Mononuclear cell (primary cell): ENCODE data around the gene KNSTRN. TPM values are rescaled to one million over a fixed set of nuclear protein-coding genes. Genes with fewer than 3 reads are reported as not detected.

Experiments used
- H3K27me3 ChIP-seq: 2 replicates; pipeline ENCODE4 v1.6.0; 2011; ENCODE audit warnings: low read length, control low read depth; ENCODE audit not compliant: insufficient read depth
- H3K4me1 ChIP-seq: 2 replicates; pipeline ENCODE4 v1.5.1; 2011; ENCODE audit warnings: mild to moderate bottlenecking, low read length, control low read depth; ENCODE audit not compliant: insufficient read depth
- H3K4me3 ChIP-seq: 2 replicates; pipeline ENCODE4 v1.5.1; 2011; ENCODE audit warnings: mild to moderate bottlenecking, low read length, moderate library complexity
- H3K9me3 ChIP-seq: 2 replicates; pipeline ENCODE4 v1.5.1; 2011; ENCODE audit warnings: low read depth, mild to moderate bottlenecking, control low read depth, low read length
- total RNA-seq: library from RNA; depleted of rRNA; stranded (reverse); fragments of >200 nt; gene quantifications from one replicate; pipeline ENCODE4 v1.2.3, GENCODE V29; 2012

The KNSTRN gene
- total RNA-seq, 1 donor: 7.1 TPM

DNA sequence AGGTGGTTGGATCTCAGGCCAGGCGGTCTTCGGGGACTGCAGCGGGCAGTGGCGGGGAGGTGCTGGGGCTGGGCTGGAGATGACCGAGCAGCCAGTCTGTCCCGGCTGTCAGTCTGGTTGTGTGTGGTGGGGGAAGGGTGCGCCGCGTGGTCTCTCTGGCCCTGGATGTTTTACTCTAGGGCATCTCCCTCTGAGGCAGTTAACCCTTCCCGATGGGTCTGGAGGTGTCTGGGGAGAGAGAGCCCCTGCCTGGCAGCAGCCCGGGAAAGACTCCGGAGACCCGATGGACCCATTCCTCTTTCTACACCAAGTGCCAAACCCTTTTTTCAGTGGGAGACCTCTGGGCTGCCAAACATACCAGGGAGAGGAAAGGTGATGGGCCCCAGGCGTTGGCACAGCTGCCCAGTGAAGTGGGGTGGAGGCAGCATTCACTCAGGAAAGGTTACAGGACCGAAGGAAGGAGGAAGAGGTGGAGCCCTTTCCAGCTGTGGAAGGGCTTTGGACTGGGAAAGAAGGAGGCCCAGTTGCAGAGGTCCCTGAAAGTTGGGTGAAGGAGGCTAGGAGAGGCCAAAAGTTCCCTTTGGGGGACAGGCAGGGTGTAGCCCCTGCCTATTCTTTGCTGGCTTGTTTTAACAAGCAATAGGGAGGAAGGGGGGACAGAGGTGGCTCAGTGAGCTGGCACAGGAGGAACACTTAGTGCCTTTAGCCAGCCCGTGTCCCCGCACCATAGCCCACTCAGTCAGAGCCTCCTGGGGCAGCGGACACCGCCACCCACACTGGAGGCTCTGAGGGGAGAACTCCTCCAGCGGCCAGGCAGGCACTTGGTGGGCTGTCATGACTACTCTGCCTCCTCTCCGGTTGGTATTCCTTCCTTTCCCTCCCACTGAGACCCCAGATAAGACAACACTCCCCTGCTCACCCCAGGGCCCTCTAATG lies 55.5 kb downstream of the KNSTRN start:
- H3K27me3 ChIP-seq: peaks cover 43% of the 10 kb centered on the region
- peaks cover 40% of the 10 kb centered on the region for H3K4me1 ChIP-seq
- no peak overlapping the region for H3K4me3 ChIP-seq
- H3K9me3 ChIP-seq: no peaks in the 10 kb centered on the region

DNA sequence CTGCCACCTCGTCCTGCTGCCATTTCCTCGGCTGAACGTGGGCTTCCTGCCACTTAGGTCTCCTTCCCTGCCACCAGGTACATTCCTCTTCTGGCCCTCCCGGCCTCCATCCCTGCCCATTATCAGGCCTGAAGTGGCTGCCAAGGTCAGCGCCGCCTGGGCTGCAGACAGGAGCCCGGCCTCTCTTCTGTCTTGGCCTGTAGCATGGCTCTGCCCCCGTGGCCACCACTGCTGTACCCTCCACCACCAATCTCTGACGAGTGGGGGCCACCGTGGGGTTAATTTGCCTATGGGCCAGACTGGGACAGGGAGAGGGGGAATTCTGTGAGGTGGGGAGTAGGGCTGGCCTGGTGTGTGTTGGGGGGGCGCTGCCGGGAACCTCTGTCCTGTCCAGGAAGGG lies 56.2 kb downstream of the KNSTRN start:
- peaks cover 43% of the 10 kb centered on the region for H3K27me3 ChIP-seq
- peaks cover 47% of the 10 kb centered on the region for H3K4me1 ChIP-seq
- no peak overlapping the region for H3K4me3 ChIP-seq
- no peaks in the 10 kb centered on the region for H3K9me3 ChIP-seq

DNA sequence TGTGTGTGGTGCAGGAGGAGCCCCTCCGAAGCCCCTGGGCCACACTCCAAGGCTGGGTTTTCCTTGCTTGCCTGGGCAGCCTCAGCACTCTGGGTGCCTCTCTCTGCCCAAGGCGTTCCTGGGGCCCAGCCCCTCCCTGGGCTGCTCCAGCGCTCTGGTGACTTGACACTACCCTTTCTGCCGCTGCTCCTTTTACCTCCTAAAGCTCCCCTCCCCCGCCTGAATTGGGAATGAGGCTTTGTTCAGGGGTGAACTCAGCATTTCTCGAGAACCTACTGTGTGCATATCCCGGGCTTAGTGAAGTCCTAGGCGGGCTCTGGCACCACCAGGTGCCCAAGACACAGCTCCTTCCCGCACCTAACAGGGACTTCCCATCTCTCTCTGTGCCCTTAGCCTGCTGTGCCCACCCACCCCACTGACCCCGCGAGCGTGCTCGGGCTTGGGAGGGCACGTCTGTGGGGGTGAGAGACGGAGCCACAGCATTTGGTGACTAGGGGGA lies 57.0 kb downstream of the KNSTRN start:
- Histone ChIP-seq H3K4me1 (peaks cover 49% of the 10 kb centered on the region), H3K9me3 (no peaks in the 10 kb centered on the region), H3K27me3 (peaks cover 42% of the 10 kb centered on the region), H3K4me3 (no peak overlapping the region)

DNA sequence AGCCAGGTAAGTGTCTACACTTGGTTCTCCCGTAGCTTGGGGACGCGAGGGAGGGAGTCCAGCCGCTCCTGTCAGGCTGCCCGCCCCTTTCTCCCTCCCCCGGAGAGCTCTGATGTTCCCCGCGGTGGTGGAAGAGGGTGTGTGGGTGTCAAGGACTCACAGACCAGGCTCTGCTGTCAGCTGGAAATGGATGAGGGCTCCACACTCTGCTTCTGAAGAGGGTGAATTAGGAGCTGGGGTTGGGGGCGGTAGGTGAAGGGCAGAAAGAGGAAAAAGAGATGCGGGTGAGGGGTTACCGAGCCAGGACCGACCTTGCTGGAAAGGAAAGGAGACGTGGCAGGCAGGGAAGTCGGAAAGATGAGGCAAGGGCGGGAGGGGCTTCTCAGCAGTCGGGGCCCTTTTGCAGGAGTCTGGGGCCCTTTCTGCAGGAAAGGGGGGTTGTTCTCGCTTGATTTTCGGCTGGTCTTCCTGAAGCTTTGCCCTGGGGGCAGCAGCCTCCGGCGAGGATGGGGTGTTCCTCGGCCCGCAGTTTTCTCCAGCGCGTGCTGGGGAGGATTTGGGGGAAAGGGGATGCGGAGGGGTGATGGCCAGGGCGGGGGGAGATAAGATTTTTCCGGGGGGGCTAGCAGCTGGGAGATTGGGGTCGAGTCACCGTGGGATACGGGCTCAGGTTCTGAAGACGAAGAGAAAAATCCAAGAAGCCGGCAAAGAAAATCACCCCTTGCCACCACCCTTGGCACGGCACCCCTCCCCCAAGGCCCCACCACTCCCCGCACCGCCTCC lies 57.6 kb downstream of the KNSTRN start:
- peak overlapping the region; percentile 32 for H3K4me3 ChIP-seq
- H3K4me1 ChIP-seq: peaks cover 49% of the 10 kb centered on the region
- H3K9me3 ChIP-seq: no peaks in the 10 kb centered on the region
- peaks cover 35% of the 10 kb centered on the region for H3K27me3 ChIP-seq

DNA sequence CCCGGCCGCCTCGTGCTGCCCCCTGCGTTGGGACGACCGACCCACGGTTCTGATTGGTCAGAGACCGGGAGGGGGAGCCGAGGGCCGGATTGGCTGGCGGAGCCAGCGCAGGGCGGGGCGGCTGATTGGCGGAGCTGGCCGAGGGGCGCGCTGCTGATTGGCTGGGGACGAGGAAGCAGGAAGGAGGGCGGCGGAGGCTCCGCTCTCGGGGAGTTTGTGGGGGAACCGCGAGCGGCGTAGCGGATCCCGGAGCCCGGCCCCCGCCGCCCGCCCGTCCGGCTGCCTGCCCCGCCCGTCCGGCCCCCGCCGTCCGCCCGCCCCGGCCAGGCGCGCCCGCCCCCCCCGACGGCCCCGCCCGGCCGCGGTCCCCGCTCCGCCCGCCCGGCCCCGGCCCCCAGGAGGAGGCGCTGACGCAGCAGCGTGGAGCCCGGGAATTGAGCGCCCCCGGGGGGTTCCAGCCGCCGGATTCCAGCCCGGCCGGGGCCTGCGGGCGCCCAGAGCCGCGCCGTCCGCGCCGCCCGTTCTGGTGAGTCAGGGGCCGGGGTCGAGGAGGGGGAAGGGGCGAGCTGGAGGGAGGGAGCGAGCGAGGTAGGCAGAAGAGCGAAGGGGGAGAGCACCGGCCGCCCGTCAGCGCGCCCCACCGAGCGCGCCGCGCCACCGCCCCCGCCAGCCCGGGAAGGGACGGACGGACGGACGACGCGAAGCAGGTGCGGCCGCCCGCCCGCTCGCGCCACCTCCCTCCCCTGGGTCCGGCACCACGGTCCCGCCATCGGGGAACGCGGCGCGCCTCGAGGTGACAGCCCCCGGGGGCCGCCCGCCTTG lies 58.4 kb downstream of the KNSTRN start, which contains the start of gene BAHD1:
BAHD1 (plus strand) TSS at position 211 of the 822 bp plus-strand sequence. CDS start 17,512 bp downstream, outside the sequence.
- Histone ChIP-seq H3K4me3 (peak within 1 kb of the TSS; percentile 56), H3K4me1 (peaks cover 42% of the 10 kb centered on the region), H3K9me3 (no peaks in the 10 kb centered on the region), H3K27me3 (peaks cover 28% of the 10 kb centered on the region)

DNA sequence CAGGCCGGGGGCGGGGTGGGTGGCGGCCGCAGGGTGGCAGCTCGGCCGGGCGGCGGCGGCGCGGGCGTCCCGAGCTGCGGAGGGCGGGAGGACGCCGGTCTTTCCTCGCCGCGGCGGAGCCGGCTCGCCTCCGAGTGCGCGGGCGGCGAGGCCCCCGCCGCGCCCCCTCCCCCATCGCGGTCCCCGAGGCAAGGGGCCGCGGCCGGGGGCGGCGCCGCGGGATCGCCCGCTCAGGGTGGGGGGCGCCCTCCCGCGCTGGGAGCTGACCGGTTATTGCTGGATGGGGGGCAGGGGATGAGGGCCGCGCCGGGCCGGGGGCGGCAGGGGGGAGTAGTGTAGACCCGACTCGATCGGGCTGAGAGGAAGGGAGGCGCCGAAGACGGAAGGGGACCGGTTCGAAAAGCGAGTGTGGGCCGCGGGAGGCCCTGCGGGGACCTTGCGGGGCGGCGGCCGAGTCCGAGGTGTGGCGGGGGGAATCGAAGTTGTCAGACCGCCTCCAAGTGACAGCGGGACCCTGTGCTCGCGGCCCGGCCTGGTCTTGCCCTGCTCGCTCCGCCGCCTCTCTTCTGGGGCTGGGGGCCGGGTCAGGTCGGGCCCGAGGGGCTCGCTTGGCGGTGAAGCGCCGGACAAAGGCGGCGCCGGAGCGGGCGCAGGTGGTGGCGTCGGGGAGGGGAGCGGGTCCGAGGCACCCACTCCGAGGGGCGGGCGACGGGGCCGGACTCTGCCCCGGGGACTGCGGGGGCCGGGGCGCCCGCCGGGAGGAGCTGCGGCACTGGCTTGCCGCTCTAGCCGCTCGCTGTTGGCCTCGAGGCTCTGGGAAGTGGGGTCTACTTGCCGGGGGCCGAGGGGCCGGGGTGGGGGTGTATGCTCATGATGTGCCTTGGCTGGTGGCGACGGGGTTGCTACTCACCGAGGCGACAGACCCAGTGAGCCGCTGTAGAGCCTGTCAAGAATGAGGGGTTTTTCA lies 59.3 kb downstream of the KNSTRN start:
- Histone ChIP-seq H3K27me3 (peaks cover 20% of the 10 kb centered on the region), H3K4me3 (peak overlapping the region; percentile 56), H3K9me3 (no peaks in the 10 kb centered on the region), H3K4me1 (peaks cover 33% of the 10 kb centered on the region)

DNA sequence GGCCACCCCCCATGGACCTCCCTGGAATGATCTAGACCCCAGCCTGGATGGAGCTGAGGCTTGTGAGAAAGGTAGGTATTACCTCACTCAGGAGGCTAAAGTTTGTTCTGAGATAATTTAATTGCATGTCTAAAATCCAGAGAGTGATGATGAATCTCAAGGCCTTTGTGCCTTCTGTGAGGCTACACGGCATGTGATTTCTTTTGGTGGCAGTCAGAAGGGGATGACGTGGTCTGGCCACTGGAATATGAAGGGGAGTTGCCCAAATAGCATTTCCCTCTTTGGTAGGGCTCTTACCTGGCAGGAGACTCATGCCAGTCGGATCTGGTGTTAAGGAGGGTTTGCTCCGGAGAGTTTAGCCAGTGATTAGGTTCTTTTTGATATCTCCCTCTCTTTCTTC lies 60.7 kb downstream of the KNSTRN start:
- no peaks in the 10 kb centered on the region for H3K9me3 ChIP-seq
- H3K4me1 ChIP-seq: peaks cover 25% of the 10 kb centered on the region
- peaks cover 6% of the 10 kb centered on the region for H3K27me3 ChIP-seq
- H3K4me3 ChIP-seq: no peak overlapping the region

DNA sequence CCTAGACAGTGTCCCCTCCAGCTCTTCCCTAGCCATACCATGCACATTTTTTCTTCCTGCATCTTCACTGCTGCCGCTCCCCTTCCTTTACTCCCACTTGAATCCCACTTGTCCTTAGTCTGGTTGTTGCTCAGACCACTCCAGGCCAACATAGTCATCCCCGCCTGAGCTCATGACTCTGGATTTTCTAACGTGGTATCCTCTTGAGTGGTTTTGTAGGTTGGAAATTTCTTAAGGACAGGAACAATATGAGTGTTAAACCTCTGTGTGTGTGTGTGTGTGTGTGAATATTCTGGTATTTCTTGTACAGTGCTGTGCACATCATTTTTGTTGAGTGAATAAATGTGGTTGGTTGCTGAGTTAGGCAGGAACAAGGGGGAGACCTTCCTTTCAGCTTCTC lies 61.3 kb downstream of the KNSTRN start:
- peaks cover 3% of the 10 kb centered on the region for H3K27me3 ChIP-seq
- H3K4me3 ChIP-seq: no peak overlapping the region
- H3K4me1 ChIP-seq: peaks cover 25% of the 10 kb centered on the region
- no peaks in the 10 kb centered on the region for H3K9me3 ChIP-seq

Other genes starting within 250 kb of the KNSTRN start
- 2.7 TPM for gene BUB1B, start 221.7 kb upstream of the KNSTRN start, total RNA-seq
- gene PAK6, start 143.7 kb upstream of the KNSTRN start, total RNA-seq: 0.42 TPM
- not detected for gene ANKRD63, start 99.7 kb upstream of the KNSTRN start, total RNA-seq
- gene PLCB2, start 74.8 kb upstream of the KNSTRN start, total RNA-seq: 61.7 TPM
- 28.1 TPM for gene INAFM2, start 59.0 kb upstream of the KNSTRN start, total RNA-seq
- 0.63 TPM for gene CCDC9B, start 41.8 kb upstream of the KNSTRN start, total RNA-seq
- gene PHGR1, start 31.7 kb upstream of the KNSTRN start, total RNA-seq: not detected
- gene DISP2, start 24.5 kb upstream of the KNSTRN start, total RNA-seq: under 0.01 TPM
- gene IVD, start 23.1 kb downstream of the KNSTRN start, total RNA-seq: 12.7 TPM
- 13.9 TPM for gene BAHD1, start 58.2 kb downstream of the KNSTRN start, total RNA-seq
- gene CHST14, start 88.3 kb downstream of the KNSTRN start, total RNA-seq: 3.9 TPM
- gene CCDC32, start 182.3 kb downstream of the KNSTRN start, total RNA-seq: 12.9 TPM
- gene RPUSD2, start 186.6 kb downstream of the KNSTRN start, total RNA-seq: 17.4 TPM
- gene KNL1, start 211.5 kb downstream of the KNSTRN start, total RNA-seq: 3.3 TPM